Aorta (tissue), 5 donors: ENCODE measurements around the gene NCOA4. TPM values are rescaled to one million over a fixed set of nuclear protein-coding genes. Genes with fewer than 3 reads are reported as not detected.
A peak's percentile ranks its signal among the peaks of the same experiment; 100 is the strongest.

ENCODE experiments used
- ATAC-seq: fragments of 200-7000 bp; cut with Tn5 transposase; one replicate; pipeline ENCODE4 v1.9.1; 2022; ENCODE audit warnings: moderate library complexity; ENCODE audit not compliant: low FRiP score
- DNase-seq, 2 donors: peaks; one replicate each; pipeline ENCODE4 v3.0.0-alpha.2; 2020
- H3K27ac ChIP-seq, 2 donors: one replicate each; pipeline ENCODE4 v1.5.1; 2013; ENCODE audit warnings: low read length in 2 of 2, mild to moderate bottlenecking in 2 of 2, moderate library complexity in 2 of 2, control low read depth in 1 of 2, inconsistent platforms in 1 of 2, low read depth in 1 of 2
- H3K27me3 ChIP-seq, 2 donors: one replicate each; pipeline ENCODE4 v1.6.1; 2013; ENCODE audit warnings: control low read depth in 1 of 2, low read length in 1 of 2, mild to moderate bottlenecking in 1 of 2, moderate library complexity in 1 of 2; ENCODE audit not compliant: insufficient read depth in 2 of 2, control insufficient read depth in 1 of 2
- H3K36me3 ChIP-seq, 2 donors: one replicate each; pipeline ENCODE4 v1.6.1; 2013; ENCODE audit warnings: control low read depth in 1 of 2, low read length in 1 of 2, mild to moderate bottlenecking in 1 of 2; ENCODE audit not compliant: insufficient read depth in 2 of 2, control insufficient read depth in 1 of 2
- H3K4me1 ChIP-seq, 2 donors: one replicate each; pipeline ENCODE4 v1.6.1; 2013; ENCODE audit warnings: low read length in 2 of 2, control low read depth in 1 of 2, mild to moderate bottlenecking in 1 of 2, moderate library complexity in 1 of 2; ENCODE audit not compliant: insufficient read depth in 2 of 2, control insufficient read depth in 1 of 2
- H3K4me3 ChIP-seq, 2 donors: one replicate each; pipeline ENCODE4 v1.5.1; 2013; ENCODE audit warnings: low read length in 2 of 2, control low read depth in 1 of 2, mild to moderate bottlenecking in 1 of 2
- H3K9me3 ChIP-seq: one replicate; pipeline ENCODE4 v1.6.1; 2013; ENCODE audit warnings: mild to moderate bottlenecking, low read length; ENCODE audit not compliant: control insufficient read depth
- WGBS, 2 donors: extraction: QIAGEN DNeasy Blood & Tissue Kit; methylation state at CpG; one replicate each; pipeline ENCODE4 v1.1.7; 2013; 5-methylcytosine and 5-hydroxymethylcytosine counted together
- intact Hi-C, 2 donors: fragments of 100-400 bp; cut with DNase I; formaldehyde crosslinking; loops; one replicate each; pipeline versions ENCODE4 v1.14.2 to v1.15.0; 2022
- long read RNA-seq, 2 donors: library from polyadenylated mRNA; unstranded; transcript quantifications; one replicate each; pipeline ENCODE4 v2.0.0, GENCODE V29; 2020 to 2021
- polyA plus RNA-seq, 2 donors: library from polyadenylated mRNA; stranded (reverse); fragments of 200-250 nt; gene quantifications; one replicate each; pipeline ENCODE4 v1.2.3, GENCODE V29; 2013
- total RNA-seq, 2 donors: library from RNA; stranded (reverse); fragmentation: NEBNext Ultra II Directional; extraction: Animal tissue kit (Norgen Biotek cat#: 25700); gene quantifications; one replicate each; pipeline ENCODE4 v1.2.1, GENCODE V29; 2021
- donor health status: healthy with polysubstance abuse.
- donor health status: Bipolar disorder and iron deficiency.
- donor health status: DM: no; HTN: no; CAD: no.
- donor health status: DM: no; HTN: no; CAD: no.
- donor health status: DM: yes; HTN: yes; CAD: no.

The NCOA4 gene
- total RNA-seq (100 to 1,000 TPM in 1 of 2 donors, 10 to 100 TPM in 1; 92.4 to 120 TPM), polyA plus RNA-seq (100 to 1,000 TPM in 1 of 2 donors, 10 to 100 TPM in 1; 54.3 to 108 TPM)
- long read RNA-seq, donor 1, transcript NCOA4-204 (10 exons, 3,549 nt): major isoform, 34 of 130 reads
- long read RNA-seq, donor 1, partial matches to known transcripts: 54 of 130 reads
- long read RNA-seq, donor 1, other reads (novel, unspliced or antisense): 37 of 130 reads
- long read RNA-seq, donor 2, transcript NCOA4-207 (10 exons, 3,489 nt): minor isoform, 15 of 103 reads
- long read RNA-seq, donor 2, transcript NCOA4-204 (10 exons, 3,549 nt): major isoform, 48 of 103 reads
- long read RNA-seq, donor 2, partial matches to known transcripts: 22 of 103 reads
- long read RNA-seq, donor 2, other reads (novel, unspliced or antisense): 17 of 103 reads

GRCh38 chr10:46030091-46030937, at the start of gene NCOA4:
NCOA4 (minus strand) TSS chr10:46030623; CDS start chr10:46016680, 13,943 bp downstream.
- peak; percentile 99 for DNase-seq
- H3K4me1 ChIP-seq: peaks cover 2 to 8% of the 10 kb centered on the region in 2 donors
- no peaks in the 10 kb centered on the region for H3K27me3 ChIP-seq
- ATAC-seq: peak; percentile 100
- intact Hi-C loops: no loop called here
- no peaks in the 10 kb centered on the region for H3K9me3 ChIP-seq
- H3K36me3 ChIP-seq: no peaks in the 10 kb centered on the region
- peak within 1 kb of the TSS; percentile 78 to 81 for H3K4me3 ChIP-seq
- H3K27ac ChIP-seq: peak within 1 kb of the TSS; percentile 32 to 66
- 1% methylated on average over 45 to 59 of the region's 59 CpGs for WGBS, 2 donors

- intact Hi-C loops: no loop called here
- Histone ChIP-seq H3K36me3 (no peaks in the 10 kb centered on the region), H3K4me3 (no peak overlapping the region), H3K4me1 (no peaks in the 10 kb centered on the region), H3K9me3 (no peaks in the 10 kb centered on the region), H3K27ac (no peak overlapping the region), H3K27me3 (no peaks in the 10 kb centered on the region)
- DNase-seq (no peak), ATAC-seq (no peak)
- 53 to 58% methylated on average over 4 of the region's 4 CpGs for WGBS, 2 donors
Measured at GRCh38 chr10:46079831-46080585, 49.6 kb upstream of the NCOA4 start.

- Histone ChIP-seq H3K9me3 (no peaks in the 10 kb centered on the region), H3K4me1 (no peaks in the 10 kb centered on the region), H3K27ac (no peak overlapping the region), H3K27me3 (no peaks in the 10 kb centered on the region), H3K36me3 (no peaks in the 10 kb centered on the region), H3K4me3 (no peak overlapping the region)
- DNase-seq (no peak), ATAC-seq (no peak)
- intact Hi-C loops: no loop called here
- WGBS, 2 donors: 73 to 74% methylated on average over 5 of the region's 5 CpGs
Measured at GRCh38 chr10:46077731-46078413, 47.4 kb upstream of the NCOA4 start.

GRCh38 chr10:46077141-46077554, 46.7 kb upstream of the NCOA4 start:
- ATAC-seq: no peak
- Histone ChIP-seq H3K9me3 (no peaks in the 10 kb centered on the region), H3K4me3 (no peak overlapping the region), H3K36me3 (no peaks in the 10 kb centered on the region), H3K27me3 (no peaks in the 10 kb centered on the region), H3K27ac (no peak overlapping the region), H3K4me1 (no peaks in the 10 kb centered on the region)
- 75 to 84% methylated on average over 4 of the region's 4 CpGs for WGBS, 2 donors
- intact Hi-C loops: no loop called here
- no peak for DNase-seq

- Histone ChIP-seq H3K36me3 (no peaks in the 10 kb centered on the region), H3K4me1 (no peaks in the 10 kb centered on the region), H3K9me3 (no peaks in the 10 kb centered on the region), H3K27ac (no peak overlapping the region), H3K27me3 (no peaks in the 10 kb centered on the region), H3K4me3 (no peak overlapping the region)
- DNase-seq (no peak), ATAC-seq (no peak)
- WGBS, 2 donors: 90 to 95% methylated on average over 3 of the region's 3 CpGs
- intact Hi-C loops: no loop called here
Measured at GRCh38 chr10:46075869-46076268, 45.4 kb upstream of the NCOA4 start.

- Histone ChIP-seq H3K4me3 (no peak overlapping the region), H3K4me1 (no peaks in the 10 kb centered on the region), H3K27me3 (no peaks in the 10 kb centered on the region), H3K27ac (no peak overlapping the region), H3K9me3 (no peaks in the 10 kb centered on the region), H3K36me3 (no peaks in the 10 kb centered on the region)
- ATAC-seq (no peak), DNase-seq (no peak)
- WGBS, 2 donors: 72 to 82% methylated on average over 4 of the region's 4 CpGs
- intact Hi-C loops: no loop called here
Measured at GRCh38 chr10:46074196-46074946, 43.9 kb upstream of the NCOA4 start.

- ATAC-seq: no peak
- Histone ChIP-seq H3K4me1 (no peaks in the 10 kb centered on the region), H3K27ac (no peak overlapping the region), H3K27me3 (no peaks in the 10 kb centered on the region), H3K36me3 (no peaks in the 10 kb centered on the region), H3K9me3 (no peaks in the 10 kb centered on the region), H3K4me3 (no peak overlapping the region)
- 90 to 95% methylated on average over 1 of the region's 1 CpG for WGBS, 2 donors
- DNase-seq: no peak
- intact Hi-C loops: no loop called here
Measured at GRCh38 chr10:46073564-46073963, 43.1 kb upstream of the NCOA4 start.
